Naive thymus-derived CD4-positive, alpha-beta T cell (primary cell): ENCODE data around the gene TMEM170A. TPM values are rescaled to one million over a fixed set of nuclear protein-coding genes. Genes with fewer than 3 reads are reported as not detected.
A peak's percentile ranks its signal among the peaks of the same experiment; 100 is the strongest.
"Not testable (repeated sequence)": the region's sequence is repeated elsewhere in the genome, so short reads cannot be mapped to it uniquely, and the experiment has no call there.

ENCODE experiments used
- ATAC-seq: fragments of 150-1000 bp; cut with Tn5 transposase; 2 replicates; pipeline ENCODE4 v1.10.0; 2021; ENCODE audit warnings: mild to moderate bottlenecking, moderate library complexity
- CTCF ChIA-PET: fragments of 350-600 bp; sonication (Branson Sonifier 250); formaldehyde crosslinking; loops from one replicate; lab custom pipeline; 2021; ENCODE audit warnings: antibody characterized with exemption; lab: Charles Lee
- POLR2A ChIA-PET: fragments of 350-600 bp; sonication (Branson Sonifier 250); formaldehyde crosslinking; loops from one replicate; lab custom pipeline; 2021; ENCODE audit warnings: antibody characterized with exemption, inconsistent platforms; lab: Charles Lee
- DNase-seq, 9 donors: peaks; one replicate each; pipeline versions ENCODE4 v3.0.0 to v3.0.0-alpha.2; 2020 to 2022; ENCODE audit warnings: mixed read lengths in 1 of 9
- H3K27ac ChIP-seq: one replicate; pipeline ENCODE4 v1.7.0; 2013; ENCODE audit warnings: mild to moderate bottlenecking, low read depth, low read length, moderate library complexity
- H3K27me3 ChIP-seq, 2 donors: one replicate each; pipeline ENCODE4 v1.7.0; 2013; ENCODE audit warnings: low read length in 2 of 2, mild to moderate bottlenecking in 2 of 2, moderate library complexity in 2 of 2; ENCODE audit not compliant: control insufficient read depth in 2 of 2, insufficient read depth in 2 of 2
- H3K36me3 ChIP-seq, 3 experiments: 1 replicate in 2 of 3; 2 replicates in 1 of 3; pipeline ENCODE4 v1.7.0; 2013; ENCODE audit warnings: low read length in 3 of 3, mild to moderate bottlenecking in 3 of 3, moderate library complexity in 1 of 3; ENCODE audit not compliant: insufficient read depth in 3 of 3, control insufficient read depth in 2 of 3
- H3K4me1 ChIP-seq, 2 donors: one replicate each; pipeline ENCODE4 v1.7.0; 2013; ENCODE audit warnings: low read length in 2 of 2, mild to moderate bottlenecking in 2 of 2, moderate library complexity in 1 of 2; ENCODE audit not compliant: control insufficient read depth in 2 of 2, insufficient read depth in 2 of 2
- H3K4me3 ChIP-seq: 2 replicates; pipeline ENCODE4 v1.7.0; 2013; ENCODE audit warnings: mild to moderate bottlenecking, low read length
- H3K9me3 ChIP-seq, 3 experiments: 1 replicate in 2 of 3; 2 replicates in 1 of 3; pipeline ENCODE4 v1.7.0; 2013; ENCODE audit warnings: low read length in 3 of 3; ENCODE audit not compliant: control insufficient read depth in 2 of 3
- H3K27ac Mint-ChIP-seq, 9 donors: one replicate each; pipeline ENCODE4 v1.8.0; 2020 to 2022; ENCODE audit warnings: mixed read lengths in 9 of 9, mild to moderate bottlenecking in 8 of 9, moderate library complexity in 5 of 9, inconsistent platforms in 2 of 9
- H3K27me3 Mint-ChIP-seq, 5 donors: one replicate each; pipeline ENCODE4 v1.8.0; 2021 to 2022; ENCODE audit warnings: mixed read lengths in 5 of 5, mild to moderate bottlenecking in 1 of 5
- H3K36me3 Mint-ChIP-seq, 5 donors: one replicate each; pipeline ENCODE4 v1.8.0; 2020 to 2022; ENCODE audit warnings: mixed read lengths in 5 of 5, mild to moderate bottlenecking in 3 of 5, inconsistent platforms in 1 of 5
- H3K4me1 Mint-ChIP-seq, 7 donors: one replicate each; pipeline ENCODE4 v1.8.0; 2020 to 2022; ENCODE audit warnings: mixed read lengths in 7 of 7, mild to moderate bottlenecking in 3 of 7, inconsistent platforms in 1 of 7
- H3K4me3 Mint-ChIP-seq, 10 donors: one replicate each; pipeline ENCODE4 v1.8.0; 2020 to 2022; ENCODE audit warnings: mild to moderate bottlenecking in 10 of 10, mixed read lengths in 10 of 10, moderate library complexity in 6 of 10, inconsistent platforms in 2 of 10
- H3K9me3 Mint-ChIP-seq, 11 donors: one replicate each; pipeline ENCODE4 v1.8.0; 2020 to 2022; ENCODE audit warnings: mixed read lengths in 11 of 11, mild to moderate bottlenecking in 4 of 11, inconsistent platforms in 1 of 11, moderate library complexity in 1 of 11
- intact Hi-C, 2 donors: fragments of 100-400 bp; cut with micrococcal nuclease; formaldehyde crosslinking; loops; one replicate each; pipeline ENCODE4 v1.15.1; 2023
- polyA plus RNA-seq, 2 donors: library from polyadenylated mRNA; unstranded; fragments of 300-500 nt; fragmentation: Illumina TruSeq; gene quantifications; one replicate each; pipeline ENCODE4 v1.2.3, GENCODE V29; 2021
- total RNA-seq, 6 experiments: library from RNA in 5 of 6; stranded (reverse) in 5 of 6; gene quantifications; 1 replicate in 5 of 6; 2 replicates in 1 of 6; pipeline ENCODE4 v1.2.3 and lab custom pipeline; 2021 to 2026

Gene TMEM170A
- total and polyA plus RNA-seq, 7 experiments from 2014 or later: 31.0 to 50.9 (median 35.9) TPM

- H3K9me3 Mint-ChIP-seq: peaks cover 0 to 5% (median 0%) of the 10 kb centered on the region in 11 donors
- ChIA-PET POLR2A (no interaction called here), CTCF (interaction anchor here (0.6 to 1.3 kb wide), 2 partner anchors 11 to 161 kb away, joined by 3 to 4 read pairs; partner anchors contain the start of gene TMEM170A)
- H3K27ac Mint-ChIP-seq: no peak overlapping the region
- Histone ChIP-seq H3K27ac (no peak overlapping the region), H3K27me3 (no peaks in the 10 kb centered on the region), H3K4me1 (no peaks in the 10 kb centered on the region), H3K4me3 (no peak overlapping the region), H3K9me3 (no peaks in the 10 kb centered on the region), H3K36me3 (no peaks in the 10 kb centered on the region)
- DNase-seq: no peak
- peaks cover 0 to 7% (median 4%) of the 10 kb centered on the region in 7 donors for H3K4me1 Mint-ChIP-seq
- H3K4me3 Mint-ChIP-seq: no peak overlapping the region
- intact Hi-C loops: no loop called here
- no peaks in the 10 kb centered on the region for H3K36me3 Mint-ChIP-seq
- peaks cover 0 to 10% (median under 1%) of the 10 kb centered on the region in 5 donors for H3K27me3 Mint-ChIP-seq
- no peak for ATAC-seq
Measured at GRCh38 chr16:75475420-75475847, 10.9 kb upstream of the TMEM170A start.

DNA sequence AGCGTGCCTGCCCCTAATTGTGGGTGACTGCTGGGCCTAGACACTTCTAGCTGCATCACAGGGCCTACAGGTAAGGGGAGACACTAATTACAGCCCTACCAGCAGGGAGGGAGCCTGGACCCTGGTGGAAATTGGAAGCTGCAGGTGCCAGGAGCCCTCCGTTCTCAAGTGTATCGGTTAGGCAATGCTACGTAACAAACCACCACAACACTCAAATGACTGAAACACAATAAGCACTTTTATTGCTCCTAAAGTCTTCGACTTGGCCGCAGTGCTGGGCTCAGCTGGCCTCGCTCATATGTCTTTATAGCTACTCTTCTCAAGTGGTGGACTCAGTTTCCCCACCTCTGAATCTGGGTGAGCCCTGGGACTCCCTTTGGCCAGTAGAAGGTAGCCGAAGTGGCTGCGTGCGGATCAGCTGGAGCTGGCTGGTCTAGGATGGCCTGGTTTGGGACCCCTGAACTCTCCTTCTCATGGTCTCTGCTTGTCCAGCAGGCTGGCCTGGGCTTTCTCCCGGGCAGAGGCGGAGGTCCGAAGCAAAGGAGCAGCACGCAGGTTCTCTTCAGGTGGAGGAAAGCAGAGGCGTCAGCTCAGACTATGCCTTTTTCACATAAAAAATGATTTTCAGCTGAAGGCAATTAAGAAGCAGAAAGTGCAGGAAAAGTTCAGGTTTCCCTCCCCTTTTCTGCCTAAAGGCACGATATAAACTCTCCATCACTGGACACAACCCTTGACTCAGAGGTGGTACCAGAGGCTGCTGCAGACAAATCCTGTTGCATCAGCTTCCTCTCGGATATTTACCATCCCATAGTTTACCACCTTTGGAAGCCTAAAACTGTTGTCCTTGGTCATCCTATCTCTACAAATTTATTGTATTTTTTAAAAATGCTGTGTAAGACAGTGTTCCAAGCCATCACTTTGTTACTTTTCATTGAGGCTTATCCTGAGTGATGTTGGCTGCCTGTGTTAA, 8.7 kb upstream of the TMEM170A start:
- DNase-seq (no peak), ATAC-seq (no peak)
- H3K9me3 ChIP-seq: no peaks in the 10 kb centered on the region
- Mint-ChIP-seq H3K4me1 (peaks cover 0 to 7% (median 4%) of the 10 kb centered on the region in 7 donors), H3K36me3 (no peaks in the 10 kb centered on the region), H3K4me3 (no peak overlapping the region), H3K9me3 (peaks cover 0 to 2% (median 0%) of the 10 kb centered on the region in 11 donors), H3K27ac (no peak overlapping the region), H3K27me3 (peaks cover 0 to 10% (median 0%) of the 10 kb centered on the region in 5 donors)
- no peak overlapping the region for H3K4me3 ChIP-seq
- ChIA-PET POLR2A (interaction anchor here (1.1 kb wide), 1 partner anchor 40 kb away, joined by 3 read pairs; the partner anchor contains the start of gene CFDP1), CTCF (interaction anchor here (1.2 to 1.8 kb wide), 4 partner anchors 15 to 292 kb away, joined by 4 to 12 read pairs (median 4); no protein-coding TSS in a partner anchor)
- H3K36me3 ChIP-seq: no peaks in the 10 kb centered on the region
- intact Hi-C loops: no loop called here
- no peaks in the 10 kb centered on the region for H3K4me1 ChIP-seq
- no peaks in the 10 kb centered on the region for H3K27me3 ChIP-seq
- no peak overlapping the region for H3K27ac ChIP-seq

DNA sequence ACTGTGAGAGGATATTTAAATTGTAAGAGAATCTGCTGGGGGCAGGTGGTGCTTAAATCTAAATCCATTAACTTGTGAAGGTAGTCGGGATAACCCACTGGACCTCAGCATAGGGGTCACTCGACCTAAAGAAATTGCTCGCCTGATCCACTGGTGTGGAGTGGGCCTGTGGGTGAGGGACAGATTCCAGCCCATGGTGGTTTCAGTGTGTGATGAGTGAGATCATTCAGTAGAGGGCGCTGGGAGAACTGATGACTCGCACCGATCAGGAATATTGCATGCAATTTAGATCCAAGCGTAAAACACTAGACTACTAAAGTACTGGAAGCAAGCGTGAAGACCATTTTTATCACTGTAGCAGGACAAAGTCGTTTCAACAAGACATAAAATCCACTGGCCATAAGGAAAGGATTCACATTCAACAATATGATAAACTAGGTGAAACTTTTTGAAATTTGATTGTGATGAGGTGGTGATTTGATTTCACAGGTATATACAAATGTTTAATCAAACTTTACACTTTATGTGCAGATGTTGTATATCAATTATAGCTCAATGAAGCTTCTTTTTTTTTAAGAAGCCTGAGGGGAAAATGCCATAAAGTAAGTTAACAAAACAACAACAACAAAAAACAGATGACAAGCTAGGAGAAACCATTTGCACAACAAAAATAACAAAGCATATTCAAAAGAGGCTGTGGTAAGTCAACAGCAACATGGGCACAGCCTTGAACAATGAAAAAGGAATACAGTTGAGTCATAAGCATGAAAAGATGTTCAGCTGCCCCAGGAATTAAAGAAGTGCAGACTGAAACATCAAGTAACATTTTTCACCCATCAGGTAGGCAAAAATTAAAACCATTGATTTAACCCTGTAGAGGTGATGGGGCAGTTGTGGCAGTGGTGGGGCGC, 7.5 kb upstream of the TMEM170A start:
- Histone ChIP-seq H3K27me3 (no peaks in the 10 kb centered on the region), H3K4me3 (no peak overlapping the region), H3K36me3 (no peaks in the 10 kb centered on the region), H3K9me3 (no peaks in the 10 kb centered on the region), H3K4me1 (no peaks in the 10 kb centered on the region), H3K27ac (no peak overlapping the region)
- ATAC-seq: peak; percentile 91
- H3K4me3 Mint-ChIP-seq: no peak overlapping the region
- H3K4me1 Mint-ChIP-seq: peaks cover 0 to 6% (median 4%) of the 10 kb centered on the region in 7 donors
- POLR2A ChIA-PET: interaction anchor here (0.8 kb wide), 1 partner anchor 48 kb away, joined by 5 read pairs; no protein-coding TSS in a partner anchor
- peak overlapping the region in 1 of 9 donors; percentile 81 for H3K27ac Mint-ChIP-seq
- H3K36me3 Mint-ChIP-seq: no peaks in the 10 kb centered on the region
- H3K9me3 Mint-ChIP-seq: peaks cover 0 to 2% (median 0%) of the 10 kb centered on the region in 11 donors
- CTCF ChIA-PET: interaction anchor here (0.6 to 1.8 kb wide), 10 partner anchors 14 to 770 kb away, joined by 3 to 12 read pairs (median 4); partner anchors contain the start of genes CHST6, KARS1 and TERF2IP
- intact Hi-C loops: loop anchor here (1.0 kb wide), 5 partner anchors 45 to 1699 kb away; partner anchors contain the start of gene GABARAPL2 (in 1 of the 2)
- peak in 6 of 9 donors; percentile 15 to 48 (median 38) for DNase-seq
- peaks cover 0 to 5% (median 0%) of the 10 kb centered on the region in 5 donors for H3K27me3 Mint-ChIP-seq

- Histone ChIP-seq H3K36me3 (peaks cover 0 to 3% (median 0%) of the 10 kb centered on the region in 3 experiments), H3K4me1 (peaks cover 15 to 16% of the 10 kb centered on the region in 2 donors), H3K27ac (no peak overlapping the region), H3K4me3 (no peak overlapping the region), H3K9me3 (no peaks in the 10 kb centered on the region), H3K27me3 (no peaks in the 10 kb centered on the region)
- H3K4me1 Mint-ChIP-seq: peaks cover 19 to 28% (median 25%) of the 10 kb centered on the region in 7 donors
- ATAC-seq (no peak), DNase-seq (no peak)
- ChIA-PET CTCF (interaction anchor here (0.6 to 2.3 kb wide), 4 partner anchors 25 to 303 kb away, joined by 3 to 6 read pairs (median 6); no protein-coding TSS in a partner anchor), POLR2A (interaction anchor here (1.9 kb wide), 1 partner anchor 33 kb away, joined by 8 read pairs; the partner anchor contains the start of gene CFDP1)
- no peak overlapping the region for H3K27ac Mint-ChIP-seq
- intact Hi-C loops: loop anchor here in 1 of 2 donors (10.0 kb wide), 2 partner anchors 482 to 862 kb away; partner anchors contain the start of genes GLG1 and WDR59
- peaks cover 0 to 4% (median 0%) of the 10 kb centered on the region in 5 donors for H3K36me3 Mint-ChIP-seq
- peaks cover 0 to 5% (median 0%) of the 10 kb centered on the region in 5 donors for H3K27me3 Mint-ChIP-seq
- no peak overlapping the region for H3K4me3 Mint-ChIP-seq
- H3K9me3 Mint-ChIP-seq: no peaks in the 10 kb centered on the region
Measured at GRCh38 chr16:75466760-75467159, 2.3 kb upstream of the TMEM170A start.

GRCh38 chr16:75463389-75464121, 934 bp downstream of the TMEM170A start:
- ChIA-PET POLR2A (interaction anchor here (0.6 to 2.8 kb wide), 8 partner anchors 30 to 185 kb away, joined by 3 to 25 read pairs (median 4); partner anchors contain the start of genes CFDP1, GABARAPL2, KARS1 and TERF2IP), CTCF (interaction anchor here (0.9 to 1.4 kb wide), 3 partner anchors 30 to 51 kb away, joined by 3 to 5 read pairs (median 3); partner anchors contain the start of gene CFDP1)
- peak in 2 of 9 donors; percentile 5 to 19 for DNase-seq
- H3K36me3 ChIP-seq, H3K9me3 Mint-ChIP-seq, H3K27me3 ChIP-seq, H3K9me3 ChIP-seq, H3K36me3 Mint-ChIP-seq, H3K27me3 Mint-ChIP-seq, ATAC-seq: not testable (repeated sequence)
- H3K27ac ChIP-seq: peak overlapping the region; percentile 93
- Mint-ChIP-seq H3K27ac (peak overlapping the region; percentile 61 to 96 (median 92)), H3K4me3 (peak overlapping the region; percentile 86 to 98 (median 92)), H3K4me1 (peaks cover 34 to 57% (median 47%) of the 10 kb centered on the region in 7 donors)
- peaks cover 26 to 31% of the 10 kb centered on the region in 2 donors for H3K4me1 ChIP-seq
- intact Hi-C loops: loop anchor here (1.0 to 10.0 kb wide), 19 partner anchors 30 to 1729 kb away; partner anchors contain the start of genes ADAT1 (in 2 of the 2), GLG1 (in 2 of the 2), KARS1 (in 2 of the 2) and MON1B (in 2 of the 2)
- H3K4me3 ChIP-seq: peak overlapping the region; percentile 93
